NCI-H510A treated with DMSO at 0.1 percent for 48 hours (cell line): Measurements from ENCODE around the gene GALNT10.
"Not testable (repeated sequence)": the region's sequence is repeated elsewhere in the genome, so short reads cannot be mapped to it uniquely, and the experiment has no call there.

ENCODE experiments used
- DNase-seq: peaks from one replicate; lab custom pipeline; 2025; lab: John Stamatoyannopoulos, UW

The GALNT10 gene

GRCh38 chr5:154190595-154191304, at the start of gene GALNT10:
GALNT10 (plus strand) TSS chr5:154190733; CDS start chr5:154190867, 134 bp downstream.
- DNase-seq, result no peak

GRCh38 chr5:154141745-154142221, 48.8 kb upstream of the GALNT10 start:
- no peak for DNase-seq

GRCh38 chr5:154143211-154143641, 47.3 kb upstream of the GALNT10 start:
- no peak for DNase-seq

- no peak for DNase-seq
These were observed 45.3 kb upstream of the GALNT10 start for GRCh38 chr5:154145268-154145667.

- DNase-seq, result no peak
These were observed 44.1 kb upstream of the GALNT10 start for GRCh38 chr5:154146409-154146808.

- no peak for DNase-seq
These were observed 42.9 kb upstream of the GALNT10 start for GRCh38 chr5:154147666-154148065.

GRCh38 chr5:154150471-154150870, 40.1 kb upstream of the GALNT10 start:
- not testable (repeated sequence) for DNase-seq

GRCh38 chr5:154157483-154158378, 32.8 kb upstream of the GALNT10 start:
- no peak for DNase-seq

- DNase-seq, result no peak
These were observed 32.2 kb upstream of the GALNT10 start for GRCh38 chr5:154158379-154158737.

- no peak for DNase-seq
These were observed 31.2 kb upstream of the GALNT10 start for GRCh38 chr5:154159343-154159742.

GRCh38 chr5:154162539-154163151, 27.9 kb upstream of the GALNT10 start:
- no peak for DNase-seq

- DNase-seq, result no peak
These were observed 26.9 kb upstream of the GALNT10 start for GRCh38 chr5:154163327-154164248.

- no peak for DNase-seq
These were observed 26.3 kb upstream of the GALNT10 start for GRCh38 chr5:154164249-154164581.

GRCh38 chr5:154165886-154166285, 24.6 kb upstream of the GALNT10 start:
- no peak for DNase-seq

- DNase-seq, result peak; percentile 8
These were observed 23.4 kb upstream of the GALNT10 start for GRCh38 chr5:154166901-154167791.

GRCh38 chr5:154168395-154168794, 22.1 kb upstream of the GALNT10 start:
- DNase-seq, result no peak

GRCh38 chr5:154172785-154173184, 17.7 kb upstream of the GALNT10 start:
- DNase-seq, result no peak

GRCh38 chr5:154174091-154174490, 16.4 kb upstream of the GALNT10 start:
- no peak for DNase-seq

GRCh38 chr5:154176181-154176580, 14.4 kb upstream of the GALNT10 start:
- no peak for DNase-seq

GRCh38 chr5:154178661-154179060, 11.9 kb upstream of the GALNT10 start:
- DNase-seq, result no peak
